ENCODE measurements around the gene BBX.

GRCh38 chr3:107650788-107651187 lies 128.0 kb downstream of the BBX start:
- TF ChIP-seq EP300 (IDR thresholded peaks at IDR 0.05): no peak
- TF ChIP-seq, protein P1, sequence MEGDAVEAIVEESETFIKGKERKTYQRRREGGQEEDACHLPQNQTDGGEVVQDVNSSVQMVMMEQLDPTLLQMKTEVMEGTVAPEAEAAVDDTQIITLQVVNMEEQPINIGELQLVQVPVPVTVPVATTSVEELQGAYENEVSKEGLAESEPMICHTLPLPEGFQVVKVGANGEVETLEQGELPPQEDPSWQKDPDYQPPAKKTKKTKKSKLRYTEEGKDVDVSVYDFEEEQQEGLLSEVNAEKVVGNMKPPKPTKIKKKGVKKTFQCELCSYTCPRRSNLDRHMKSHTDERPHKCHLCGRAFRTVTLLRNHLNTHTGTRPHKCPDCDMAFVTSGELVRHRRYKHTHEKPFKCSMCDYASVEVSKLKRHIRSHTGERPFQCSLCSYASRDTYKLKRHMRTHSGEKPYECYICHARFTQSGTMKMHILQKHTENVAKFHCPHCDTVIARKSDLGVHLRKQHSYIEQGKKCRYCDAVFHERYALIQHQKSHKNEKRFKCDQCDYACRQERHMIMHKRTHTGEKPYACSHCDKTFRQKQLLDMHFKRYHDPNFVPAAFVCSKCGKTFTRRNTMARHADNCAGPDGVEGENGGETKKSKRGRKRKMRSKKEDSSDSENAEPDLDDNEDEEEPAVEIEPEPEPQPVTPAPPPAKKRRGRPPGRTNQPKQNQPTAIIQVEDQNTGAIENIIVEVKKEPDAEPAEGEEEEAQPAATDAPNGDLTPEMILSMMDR (IDR thresholded peaks at IDR 0.05): no peak
